PC-3 (cell line): ENCODE results near the gene ITGB3. TPM values are rescaled to one million over a fixed set of nuclear protein-coding genes. Genes with fewer than 3 reads are reported as not detected.

Experiments used
- ATAC-seq: fragments of 200-7000 bp; cut with Tn5 transposase; 2 replicates; pipeline ENCODE4 v1.9.1; 2020; ENCODE audit warnings: mild to moderate bottlenecking, moderate library complexity
- BruUV-seq: library from RNA; stranded (reverse); fragments of 400-500 nt; replicated peaks from 2 replicates; lab custom pipeline; 2021; lab: Mats Ljungman, UMichigan
- CTCF ChIA-PET: fragments of 300-600 bp; sonication (Branson Sonifier 250); formaldehyde crosslinking; loops from one replicate; lab custom pipeline; 2022; ENCODE audit warnings: antibody characterized with exemption; lab: Charles Lee
- POLR2A ChIA-PET: fragments of 300-600 bp; sonication (Branson Sonifier 250); formaldehyde crosslinking; loops from one replicate; lab custom pipeline; 2022; ENCODE audit warnings: antibody characterized with exemption; ENCODE audit not compliant: unreplicated experiment; lab: Charles Lee
- DNase-seq: peaks from one replicate; pipeline ENCODE4 v3.0.0-alpha.2; 2015
- H2AFZ ChIP-seq: fragments of 300-600 bp; sonication (generic); 2 replicates; pipeline ENCODE4 v1.6.0; 2016; ENCODE audit warnings: antibody characterized with exemption, low read length
- H3F3A ChIP-seq: fragments of 300-600 bp; sonication (generic); one replicate; pipeline ENCODE4 v1.6.0; 2017; ENCODE audit warnings: antibody characterized with exemption, low read length, control low read depth, mild to moderate bottlenecking; ENCODE audit not compliant: unreplicated experiment
- H3K27ac ChIP-seq: fragments of 300-600 bp; sonication (generic); 2 replicates; pipeline ENCODE4 v1.5.1; 2016; ENCODE audit warnings: mild to moderate bottlenecking, low read length
- H3K27me3 ChIP-seq: fragments of 300-600 bp; sonication (generic); 2 replicates; pipeline ENCODE4 v1.6.1; 2016; ENCODE audit warnings: low read length, mixed read lengths
- H3K36me3 ChIP-seq: fragments of 300-600 bp; sonication (generic); 2 replicates; pipeline ENCODE4 v1.6.1; 2016; ENCODE audit warnings: low read depth, mixed run types, low read length, mixed read lengths
- H3K4me1 ChIP-seq: fragments of 300-600 bp; sonication (generic); 2 replicates; pipeline ENCODE4 v1.5.1; 2016; ENCODE audit warnings: low read length; ENCODE audit not compliant: insufficient read depth
- H3K4me2 ChIP-seq: fragments of 300-600 bp; sonication (generic); 2 replicates; pipeline ENCODE4 v1.6.0; 2016; ENCODE audit warnings: low read length
- H3K4me3 ChIP-seq: fragments of 300-600 bp; sonication (generic); 2 replicates; pipeline ENCODE4 v1.5.1; 2016; ENCODE audit warnings: mild to moderate bottlenecking, low read length, mixed read lengths
- H3K79me2 ChIP-seq: fragments of 300-600 bp; sonication (generic); 2 replicates; pipeline ENCODE4 v1.6.1; 2017; ENCODE audit warnings: low read length, mixed read lengths
- H3K9ac ChIP-seq: fragments of 300-600 bp; sonication (generic); 2 replicates; pipeline ENCODE4 v1.6.0; 2016; ENCODE audit warnings: mild to moderate bottlenecking, low read length
- H3K9me2 ChIP-seq: fragments of 300-600 bp; sonication (generic); replicated peaks from 2 replicates; pipeline ENCODE4 v1.6.1; 2016; ENCODE audit warnings: mixed run types, low read length, mixed read lengths
- H3K9me3 ChIP-seq: fragments of 300-600 bp; sonication (generic); 2 replicates; pipeline ENCODE4 v1.6.1; 2016; ENCODE audit warnings: low read length, mixed read lengths
- H4K20me1 ChIP-seq: fragments of 300-600 bp; sonication (generic); 2 replicates; pipeline ENCODE4 v1.6.1; 2016; ENCODE audit warnings: low read length, mixed read lengths
- CTCF ChIP-seq: fragments of 300-600 bp; sonication (generic); conservative IDR thresholded peaks from 2 replicates; pipeline ENCODE4 v1.5.1; 2017; ENCODE audit warnings: antibody characterized with exemption, low read depth, mild to moderate bottlenecking, low read length
- EZH2 ChIP-seq: fragments of 300-600 bp; sonication (generic); IDR thresholded peaks from one replicate; pipeline ENCODE4 v1.6.1; 2017; ENCODE audit warnings: antibody characterized with exemption, mild to moderate bottlenecking, low read length; ENCODE audit not compliant: unreplicated experiment
- EZH2phosphoT487 ChIP-seq: fragments of 300-600 bp; sonication (generic); IDR thresholded peaks from 2 replicates; pipeline ENCODE4 v1.6.1; 2018; ENCODE audit warnings: mild to moderate bottlenecking, antibody characterized with exemption, low read length, borderline replicate concordance
- intact Hi-C: fragments of 100-400 bp; cut with micrococcal nuclease; formaldehyde crosslinking; loops from 2 replicates; pipeline ENCODE4 v1.9.0; 2023
- total RNA-seq: library from RNA; depleted of rRNA; stranded (reverse); fragments of >200 nt; gene quantifications from 2 replicates; pipeline ENCODE4 v1.2.3, GENCODE V29; 2014

ITGB3 gene
- total RNA-seq, 1 experiment from 2014 or later, result 0.36 TPM

- Histone ChIP-seq H3K27me3 (no peaks in the 10 kb centered on the region), H3K36me3 (no peaks in the 10 kb centered on the region), H3K9me2 (no peaks in the 10 kb centered on the region), H3K4me2 (peak overlapping the region; percentile 100), H2AFZ (peak overlapping the region; percentile 100), H3K9ac (peak overlapping the region; percentile 81), H3K27ac (peak overlapping the region; percentile 36; the same call in 1 of the 2 replicates), H3F3A (no peaks in the 10 kb centered on the region), H4K20me1 (no peaks in the 10 kb centered on the region), H3K4me3 (peak overlapping the region; percentile 94), H3K9me3 (0 out of 2 replicates have a peak, but pooled peaks cover 5% of the 10 kb centered on the region), H3K79me2 (no peaks in the 10 kb centered on the region), H3K4me1 (peaks cover 14% of the 10 kb centered on the region)
- intact Hi-C loops, result loop anchor here (5.0 kb wide), 1 partner anchor 288 kb away; no protein-coding TSS in a partner anchor
- TSS peak; percentile 91 for BruUV-seq
- ChIA-PET POLR2A (no interaction called here), CTCF (interaction anchor here (0.6 kb wide), 1 partner anchor 292 kb away, joined by 3 read pairs; no protein-coding TSS in a partner anchor)
- no peak for TF ChIP-seq CTCF
- no peak for TF ChIP-seq EZH2
- no peak for TF ChIP-seq EZH2phosphoT487
- ATAC-seq, result peak; percentile 15
- peak; percentile 49 for DNase-seq
Observed at GRCh38 chr17:47324224-47325020, 70.8 kb downstream of the ITGB3 start.

DNA sequence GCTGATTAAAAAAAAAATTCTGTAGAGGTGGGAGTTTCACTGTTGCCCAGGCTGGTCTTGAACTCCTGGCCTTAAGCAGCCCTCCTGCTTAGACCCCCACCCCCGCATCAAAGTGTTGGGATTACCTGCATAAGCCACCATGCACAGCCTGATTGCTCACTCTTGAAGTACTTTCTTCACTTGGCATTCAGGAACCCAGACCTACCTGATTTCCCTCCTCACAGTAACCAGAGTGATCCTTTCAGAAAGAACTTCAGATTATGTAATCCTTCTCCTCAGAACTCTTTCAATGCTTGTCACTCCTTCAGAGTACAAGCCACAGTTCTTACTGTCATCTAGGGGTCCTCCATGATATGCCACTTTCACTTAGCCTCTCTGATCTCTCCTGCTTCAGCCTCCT lies 71.5 kb downstream of the ITGB3 start:
- Histone ChIP-seq H3K9ac (no peak overlapping the region), H3K9me3 (0 out of 2 replicates have a peak, but pooled peaks cover 5% of the 10 kb centered on the region), H3K4me1 (peaks cover 14% of the 10 kb centered on the region), H2AFZ (no peak overlapping the region), H4K20me1 (no peaks in the 10 kb centered on the region), H3K27ac (no peak overlapping the region), H3K27me3 (no peaks in the 10 kb centered on the region), H3K9me2 (no peaks in the 10 kb centered on the region), H3K36me3 (no peaks in the 10 kb centered on the region), H3K4me3 (no peak overlapping the region), H3K79me2 (no peaks in the 10 kb centered on the region), H3K4me2 (no peak overlapping the region), H3F3A (no peaks in the 10 kb centered on the region)
- DNase-seq (no peak), ATAC-seq (no peak)
- ChIA-PET POLR2A (no interaction called here), CTCF (no interaction called here)
- intact Hi-C loops, result no loop called here
- TF ChIP-seq EZH2 (no peak), CTCF (no peak), EZH2phosphoT487 (no peak)
- no TSS peak for BruUV-seq

- intact Hi-C loops, result loop anchor here (10.0 kb wide), 1 partner anchor 314 kb away; the partner anchor contains the start of gene KPNB1
- ChIA-PET POLR2A (no interaction called here), CTCF (no interaction called here)
- TF ChIP-seq CTCF, result no peak
- no peak for TF ChIP-seq EZH2phosphoT487
- no peak for TF ChIP-seq EZH2
- Histone ChIP-seq H3K79me2 (no peaks in the 10 kb centered on the region), H3K27ac (no peak overlapping the region), H2AFZ (no peak overlapping the region), H3K4me1 (no peaks in the 10 kb centered on the region), H4K20me1 (no peaks in the 10 kb centered on the region), H3K9me3 (no peaks in the 10 kb centered on the region), H3K27me3 (no peaks in the 10 kb centered on the region), H3K9ac (no peak overlapping the region), H3K4me2 (no peak overlapping the region), H3K9me2 (0 out of 2 replicates have a peak, but pooled peaks cover 4% of the 10 kb centered on the region), H3K36me3 (no peaks in the 10 kb centered on the region), H3F3A (no peaks in the 10 kb centered on the region), H3K4me3 (no peak overlapping the region)
- no peak for ATAC-seq
- DNase-seq, result no peak
- no TSS peak for BruUV-seq
Observed at GRCh38 chr17:47330548-47330947, 76.9 kb downstream of the ITGB3 start.
